ENCODE data around the gene COX20.

GRCh38 chr1:244869364-244869827 is 33.9 kb downstream of the COX20 start:
- no peak for TF ChIP-seq CTCF (IDR thresholded peaks at IDR 0.05)
- TF ChIP-seq POLR2A (IDR thresholded peaks at IDR 0.05): no peak
